Caco-2 (cell line): ENCODE measurements around the gene TICAM2. TPM values are rescaled to one million over a fixed set of nuclear protein-coding genes. Genes with fewer than 3 reads are reported as not detected.

Experiments
- BruUV-seq: library from RNA; stranded (reverse); fragments of 400-500 nt; replicated peaks from 2 replicates; lab custom pipeline; 2021; lab: Mats Ljungman, UMichigan
- CTCF ChIA-PET: fragments of 300-600 bp; sonication (Branson Sonifier 250); formaldehyde crosslinking; loops from one replicate; lab custom pipeline; 2022; ENCODE audit warnings: antibody characterized with exemption; lab: Charles Lee
- POLR2A ChIA-PET: fragments of 300-600 bp; sonication (Branson Sonifier 250); formaldehyde crosslinking; loops from one replicate; lab custom pipeline; 2022; ENCODE audit warnings: antibody characterized with exemption; lab: Charles Lee
- DNase-seq, 2 experiments: peaks; one replicate each; pipeline versions ENCODE4 v3.0.0 to v3.0.0-alpha.2; 2020 to 2022
- H3K27me3 ChIP-seq: replicated peaks from 2 replicates; pipeline ENCODE4 v1.6.0; 2011; ENCODE audit warnings: low read length; ENCODE audit not compliant: control insufficient read depth, insufficient read depth
- H3K36me3 ChIP-seq: 2 replicates; pipeline ENCODE4 v1.5.1; 2011; ENCODE audit warnings: low read length; ENCODE audit not compliant: control insufficient read depth, insufficient read depth
- H3K4me1 ChIP-seq: fragments of 250-450 bp; sonication (Bioruptor Pico); 2 replicates; pipeline ENCODE4 v1.5.1; 2020; ENCODE audit warnings: mild to moderate bottlenecking
- H3K4me3 ChIP-seq: 2 replicates; pipeline ENCODE4 v1.5.1; 2011; ENCODE audit warnings: low read depth, mild to moderate bottlenecking, control low read depth, low read length
- H3K9me3 ChIP-seq: fragments of 250-450 bp; sonication (Bioruptor Pico); 2 replicates; pipeline ENCODE4 v1.5.1; 2020; ENCODE audit warnings: mild to moderate bottlenecking, moderate library complexity
- H3K27ac Mint-ChIP-seq: one replicate; pipeline ENCODE4 v1.8.0; 2022; ENCODE audit warnings: mixed read lengths; ENCODE audit not compliant: unreplicated experiment
- H3K27me3 Mint-ChIP-seq: one replicate; pipeline ENCODE4 v1.8.0; 2022; ENCODE audit warnings: mixed read lengths; ENCODE audit not compliant: insufficient read depth, unreplicated experiment
- H3K36me3 Mint-ChIP-seq: one replicate; pipeline ENCODE4 v1.8.0; 2022; ENCODE audit warnings: mild to moderate bottlenecking, mixed read lengths; ENCODE audit not compliant: insufficient read depth, unreplicated experiment
- H3K4me1 Mint-ChIP-seq: one replicate; pipeline ENCODE4 v1.8.0; 2022; ENCODE audit warnings: low read depth, mixed read lengths; ENCODE audit not compliant: unreplicated experiment
- H3K4me3 Mint-ChIP-seq: one replicate; pipeline ENCODE4 v1.8.0; 2022; ENCODE audit warnings: mild to moderate bottlenecking, moderate library complexity, mixed read lengths; ENCODE audit not compliant: unreplicated experiment
- H3K9me3 Mint-ChIP-seq: one replicate; pipeline ENCODE4 v1.8.0; 2022; ENCODE audit warnings: mixed read lengths; ENCODE audit not compliant: unreplicated experiment
- CTCF ChIP-seq, 2 experiments: fragments of 200-600 bp in 1 of 2; IDR thresholded peaks; 1 replicate in 1 of 2; 2 replicates in 1 of 2; pipeline versions ENCODE4 v1.5.1 to v1.8.0; 2011 to 2022; ENCODE audit warnings: antibody characterized with exemption in 1 of 2, control low read depth in 1 of 2, inconsistent platforms in 1 of 2, low read depth in 1 of 2, low read length in 1 of 2, mild to moderate bottlenecking in 1 of 2, moderate library complexity in 1 of 2; ENCODE audit not compliant: insufficient read depth in 1 of 2, severe bottlenecking in 1 of 2, unreplicated experiment in 1 of 2
- intact Hi-C: fragments of 100-400 bp; cut with micrococcal nuclease; formaldehyde crosslinking; loops from one replicate; pipeline ENCODE4 v1.10.0; 2022; ENCODE audit not compliant: unreplicated experiment
- total RNA-seq: library from RNA; stranded (reverse); gene quantifications from 2 replicates; pipeline ENCODE4 v1.2.3, GENCODE V29; 2022

Gene TICAM2
- total RNA-seq, 1 experiment from 2014 or later: 0.91 TPM

DNA sequence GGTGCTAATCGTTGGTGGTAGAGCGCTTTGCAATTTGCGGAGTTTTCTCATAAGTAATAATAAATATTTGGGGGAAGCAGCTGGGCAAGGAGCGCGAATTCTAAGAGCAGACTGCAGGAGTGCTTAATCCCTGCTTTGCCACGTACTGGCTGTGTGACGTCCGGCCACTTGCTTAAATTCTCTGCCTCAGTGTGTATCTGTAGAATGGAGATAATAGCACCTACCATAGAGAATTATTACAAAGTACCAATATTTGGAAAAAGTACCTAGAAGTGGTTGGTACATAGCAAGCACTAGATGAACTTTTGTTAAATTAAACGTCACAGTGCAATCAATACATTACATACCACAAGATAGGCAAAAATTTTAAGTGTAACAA, 24.2 kb upstream of the TICAM2 start:
- no peaks in the 10 kb centered on the region for H3K9me3 ChIP-seq
- Mint-ChIP-seq H3K9me3 (no peaks in the 10 kb centered on the region), H3K27me3 (no peaks in the 10 kb centered on the region), H3K4me1 (no peaks in the 10 kb centered on the region), H3K27ac (peak overlapping the region; percentile 97), H3K36me3 (peaks cover 6% of the 10 kb centered on the region), H3K4me3 (no peak overlapping the region)
- H3K4me1 ChIP-seq: peaks cover 13% of the 10 kb centered on the region; the same call in 1 of the 2 replicates
- no peak for TF ChIP-seq CTCF (IDR thresholded peaks at IDR 0.05; ENCODE audit: insufficient read depth in 1 of 2, low read depth in 1 of 2, low read length in 1 of 2, severe bottlenecking in 1 of 2, unreplicated experiment in 1 of 2)
- peak overlapping the region; percentile 65 for H3K4me3 ChIP-seq
- POLR2A ChIA-PET: no interaction called here
- no peaks in the 10 kb centered on the region for H3K36me3 ChIP-seq
- DNase-seq: no peak
- CTCF ChIA-PET: no interaction called here
- no peaks in the 10 kb centered on the region for H3K27me3 ChIP-seq
- TSS peak; percentile 93 for BruUV-seq
- intact Hi-C loops: loop anchor here (2.0 kb wide), 1 partner anchor 204 kb away; no protein-coding TSS in a partner anchor

DNA sequence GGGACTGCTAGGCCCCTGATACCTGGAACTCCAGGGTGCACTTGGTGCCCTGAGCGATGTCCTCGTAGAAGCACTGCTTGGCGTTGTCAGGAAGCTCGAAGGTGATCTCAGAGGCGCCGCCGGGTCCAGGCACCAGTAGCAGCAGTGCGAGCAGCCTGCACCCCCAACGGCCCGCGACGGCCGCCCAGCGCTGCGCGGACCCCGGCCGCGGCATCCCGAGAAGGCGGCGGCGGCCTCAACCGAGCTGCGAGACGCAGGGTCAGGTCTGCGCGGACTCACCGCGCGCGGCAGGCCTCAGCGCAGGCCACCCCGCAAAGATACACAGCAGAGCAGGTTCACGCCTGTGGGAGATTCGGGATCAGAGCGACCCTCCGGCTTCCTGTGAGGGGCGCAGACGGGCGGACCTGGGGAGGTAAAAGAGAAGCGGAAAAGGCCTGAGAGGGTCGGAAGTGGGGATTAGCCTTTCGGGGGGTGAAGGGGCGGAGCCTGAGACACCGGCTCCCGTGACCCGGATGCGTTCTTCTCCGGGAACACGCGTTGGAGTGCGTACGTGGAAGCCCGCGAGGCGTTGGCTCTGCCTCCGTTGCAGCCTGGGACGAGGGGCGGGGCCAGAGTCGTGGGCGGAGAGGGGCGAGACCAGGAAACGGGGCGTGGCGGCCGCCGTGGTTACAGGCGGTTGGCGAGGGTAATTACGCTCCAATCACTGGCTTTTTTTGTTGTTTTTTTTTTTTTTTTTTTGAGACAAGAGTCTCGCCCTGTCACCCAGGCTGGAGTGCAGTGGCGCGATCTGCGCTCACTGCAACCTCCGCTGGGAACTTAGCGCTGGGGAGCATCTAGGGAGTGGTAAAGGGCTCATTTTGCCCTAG, 23.5 kb upstream of the TICAM2 start, which contains the start of gene TMED7:
Gene TMED7 (minus strand): TSS at position 458 of the 866 bp plus-strand sequence. CDS start 244 bp downstream, at position 214.
- Mint-ChIP-seq H3K36me3 (peaks cover 6% of the 10 kb centered on the region), H3K9me3 (no peaks in the 10 kb centered on the region), H3K27me3 (no peaks in the 10 kb centered on the region), H3K4me3 (no peak within 1 kb of the TSS), H3K27ac (peak within 1 kb of the TSS; percentile 97), H3K4me1 (no peaks in the 10 kb centered on the region)
- H3K36me3 ChIP-seq: no peaks in the 10 kb centered on the region
- TF ChIP-seq CTCF (IDR thresholded peaks at IDR 0.05; ENCODE audit: insufficient read depth in 1 of 2, low read depth in 1 of 2, low read length in 1 of 2, severe bottlenecking in 1 of 2, unreplicated experiment in 1 of 2): no peak
- peaks cover 13% of the 10 kb centered on the region; the same call in 1 of the 2 replicates for H3K4me1 ChIP-seq
- DNase-seq: peak; percentile 98
- intact Hi-C loops: loop anchor here (2.0 kb wide), 1 partner anchor 205 kb away; no protein-coding TSS in a partner anchor
- H3K9me3 ChIP-seq: no peaks in the 10 kb centered on the region
- ChIA-PET CTCF (interaction anchor here (0.6 kb wide), 1 partner anchor 10 kb away, joined by 3 read pairs; no protein-coding TSS in a partner anchor), POLR2A (no interaction called here)
- BruUV-seq: no TSS peak
- H3K27me3 ChIP-seq: no peaks in the 10 kb centered on the region
- H3K4me3 ChIP-seq: peak within 1 kb of the TSS; percentile 65

- Histone ChIP-seq H3K36me3 (no peaks in the 10 kb centered on the region), H3K9me3 (no peaks in the 10 kb centered on the region), H3K4me1 (peaks cover 13% of the 10 kb centered on the region; the same call in 1 of the 2 replicates), H3K4me3 (peak overlapping the region; percentile 65), H3K27me3 (no peaks in the 10 kb centered on the region)
- Mint-ChIP-seq H3K4me1 (no peaks in the 10 kb centered on the region), H3K4me3 (no peak overlapping the region), H3K27ac (peak overlapping the region; percentile 97), H3K36me3 (peaks cover 11% of the 10 kb centered on the region), H3K9me3 (no peaks in the 10 kb centered on the region), H3K27me3 (no peaks in the 10 kb centered on the region)
- no TSS peak for BruUV-seq
- DNase-seq: no peak
- TF ChIP-seq CTCF (IDR thresholded peaks at IDR 0.05; ENCODE audit: insufficient read depth in 1 of 2, low read depth in 1 of 2, low read length in 1 of 2, severe bottlenecking in 1 of 2, unreplicated experiment in 1 of 2): no peak
- ChIA-PET POLR2A (no interaction called here), CTCF (interaction anchor here (0.6 kb wide), 1 partner anchor 9 kb away, joined by 3 read pairs; no protein-coding TSS in a partner anchor)
- intact Hi-C loops: no loop called here
Measured at GRCh38 chr5:115624994-115625393, 22.7 kb upstream of the TICAM2 start.
